KMS-11 (cell line): ENCODE data around the gene RMI2.
A peak's percentile ranks its signal among the peaks of the same experiment; 100 is the strongest.

ENCODE experiments used
- H2AFZ ChIP-seq: fragments of 200-600 bp; sonication (generic); 2 replicates; pipeline ENCODE4 v1.6.1; 2016; ENCODE audit warnings: antibody characterized with exemption, mixed run types, low read depth
- H3K27ac ChIP-seq: fragments of 200-600 bp; sonication (generic); 2 replicates; pipeline ENCODE4 v1.6.1; 2016; ENCODE audit warnings: mild to moderate bottlenecking, mixed run types
- H3K27me3 ChIP-seq: fragments of 200-600 bp; sonication (generic); 2 replicates; pipeline ENCODE4 v1.6.1; 2017; ENCODE audit warnings: mild to moderate bottlenecking, low read depth, mixed run types, moderate library complexity; ENCODE audit not compliant: insufficient read depth
- H3K36me3 ChIP-seq: fragments of 200-600 bp; sonication (generic); 2 replicates; pipeline ENCODE4 v1.6.1; 2017; ENCODE audit warnings: mild to moderate bottlenecking, mixed run types; ENCODE audit not compliant: insufficient read depth
- H3K4me1 ChIP-seq: fragments of 200-600 bp; sonication (generic); 2 replicates; pipeline ENCODE4 v1.6.1; 2016; ENCODE audit warnings: mild to moderate bottlenecking, low read depth, mixed run types; ENCODE audit not compliant: poor library complexity, severe bottlenecking
- H3K4me2 ChIP-seq: fragments of 200-600 bp; sonication (generic); 2 replicates; pipeline ENCODE4 v1.7.0; 2016; ENCODE audit warnings: mild to moderate bottlenecking, mixed run types
- H3K4me3 ChIP-seq: fragments of 200-600 bp; sonication (generic); IDR thresholded peaks from 2 replicates; pipeline ENCODE4 v1.6.1; 2017; ENCODE audit warnings: low read depth, low read length, mixed read lengths; ENCODE audit not compliant: insufficient read depth
- H3K79me2 ChIP-seq: fragments of 200-600 bp; sonication (generic); 2 replicates; pipeline ENCODE4 v1.6.1; 2016; ENCODE audit warnings: low read depth, mixed run types; ENCODE audit not compliant: insufficient read depth
- H3K9ac ChIP-seq: fragments of 200-600 bp; sonication (generic); 2 replicates; pipeline ENCODE4 v1.6.1; 2016; ENCODE audit warnings: mild to moderate bottlenecking, mixed run types
- H4K20me1 ChIP-seq: fragments of 200-600 bp; sonication (generic); 2 replicates; pipeline ENCODE4 v1.6.1; 2016; ENCODE audit warnings: mild to moderate bottlenecking, mixed run types; ENCODE audit not compliant: insufficient read depth
- CTCF ChIP-seq: fragments of 200-600 bp; sonication (generic); conservative IDR thresholded peaks from 2 replicates; pipeline ENCODE4 v1.6.1; 2017; ENCODE audit warnings: low read depth, mild to moderate bottlenecking, antibody characterized with exemption, low read length, moderate library complexity, mixed read lengths

Gene RMI2

GRCh38 chr16:11384956-11385586, 39.8 kb downstream of the RMI2 start:
- Histone ChIP-seq H3K36me3 (no peaks in the 10 kb centered on the region), H3K4me2 (no peak overlapping the region), H3K79me2 (no peaks in the 10 kb centered on the region), H4K20me1 (no peaks in the 10 kb centered on the region), H3K27me3 (no peaks in the 10 kb centered on the region), H3K4me3 (no peak overlapping the region), H3K27ac (no peak overlapping the region), H2AFZ (no peak overlapping the region), H3K4me1 (no peaks in the 10 kb centered on the region), H3K9ac (no peak overlapping the region)
- no peak for TF ChIP-seq CTCF

- H3K27me3 ChIP-seq, result no peaks in the 10 kb centered on the region
- no peaks in the 10 kb centered on the region for H3K36me3 ChIP-seq
- TF ChIP-seq CTCF, result no peak
Observed at GRCh38 chr16:11386054-11386680, 40.9 kb downstream of the RMI2 start.

GRCh38 chr16:11386791-11387546, 41.7 kb downstream of the RMI2 start:
- Histone ChIP-seq H3K9ac (no peak overlapping the region), H3K36me3 (no peaks in the 10 kb centered on the region), H3K79me2 (no peaks in the 10 kb centered on the region), H3K4me2 (no peak overlapping the region), H3K27ac (no peak overlapping the region), H3K27me3 (no peaks in the 10 kb centered on the region), H4K20me1 (no peaks in the 10 kb centered on the region), H3K4me3 (no peak overlapping the region), H3K4me1 (no peaks in the 10 kb centered on the region), H2AFZ (no peak overlapping the region)
- peak; percentile 45; the same call in 1 of the 2 replicates for TF ChIP-seq CTCF

More at GRCh38 chr16:11386054-11386680, 40.9 kb downstream of the RMI2 start:
- Histone ChIP-seq H2AFZ (no peak overlapping the region), H4K20me1 (no peaks in the 10 kb centered on the region), H3K27ac (no peak overlapping the region), H3K79me2 (no peaks in the 10 kb centered on the region), H3K4me1 (no peaks in the 10 kb centered on the region), H3K9ac (no peak overlapping the region), H3K4me3 (no peak overlapping the region), H3K4me2 (no peak overlapping the region)

- no peak overlapping the region for H2AFZ ChIP-seq
- no peak overlapping the region for H3K27ac ChIP-seq
- no peaks in the 10 kb centered on the region for H3K79me2 ChIP-seq
- H3K9ac ChIP-seq, result no peak overlapping the region
- H4K20me1 ChIP-seq, result no peaks in the 10 kb centered on the region
- H3K4me3 ChIP-seq, result no peak overlapping the region
- H3K4me2 ChIP-seq, result no peak overlapping the region
- no peaks in the 10 kb centered on the region for H3K27me3 ChIP-seq
- H3K36me3 ChIP-seq, result no peaks in the 10 kb centered on the region
- TF ChIP-seq CTCF, result no peak
- H3K4me1 ChIP-seq, result no peaks in the 10 kb centered on the region
Observed at GRCh38 chr16:11389083-11389482, 43.8 kb downstream of the RMI2 start.
